Urothelium cell line (cell line): Measurements from ENCODE around the gene RMDN3.

Experiments
- DNase-seq: peaks from one replicate; pipeline ENCODE4 v3.0.0; 2011; ENCODE audit warnings: low spot score, mixed read lengths
- FAIRE-seq: peaks from 2 replicates; lab custom pipeline; 2011; peaks lifted over from hg19 to GRCh38; lab: Jason Lieb, UNC

The RMDN3 gene

GRCh38 chr15:40754883-40755811 is at the start of gene RMDN3:
Gene RMDN3 (minus strand): TSS chr15:40755254. CDS start chr15:40754783, 471 bp downstream.
- peak; percentile 82 for FAIRE-seq
- DNase-seq: peak; percentile 97

- DNase-seq (no peak), FAIRE-seq (no peak)
Measured at GRCh38 chr15:40803688-40804087, 48.6 kb upstream of the RMDN3 start.

GRCh38 chr15:40803076-40803475 is 48.0 kb upstream of the RMDN3 start:
- FAIRE-seq (no peak), DNase-seq (no peak)

- FAIRE-seq (no peak), DNase-seq (no peak)
Measured at GRCh38 chr15:40799523-40799922, 44.5 kb upstream of the RMDN3 start.

- DNase-seq: no peak
- no peak for FAIRE-seq
Measured at GRCh38 chr15:40796512-40796911, 41.5 kb upstream of the RMDN3 start.

- DNase-seq (no peak), FAIRE-seq (no peak)
Measured at GRCh38 chr15:40796041-40796440, 41.0 kb upstream of the RMDN3 start.

GRCh38 chr15:40793216-40793989 is 38.3 kb upstream of the RMDN3 start:
- FAIRE-seq: no peak
- peak; percentile 72 for DNase-seq

- FAIRE-seq (no peak), DNase-seq (no peak)
Measured at GRCh38 chr15:40792394-40792793, 37.3 kb upstream of the RMDN3 start.

- FAIRE-seq (no peak), DNase-seq (no peak)
Measured at GRCh38 chr15:40790718-40791117, 35.7 kb upstream of the RMDN3 start.

- FAIRE-seq: no peak
Measured at GRCh38 chr15:40789999-40790398, 34.9 kb upstream of the RMDN3 start.

GRCh38 chr15:40789119-40789518 is 34.1 kb upstream of the RMDN3 start:
- no peak for FAIRE-seq
- no peak for DNase-seq

More at GRCh38 chr15:40789999-40790398, 34.9 kb upstream of the RMDN3 start:
- DNase-seq: no peak

GRCh38 chr15:40787991-40788390 is 32.9 kb upstream of the RMDN3 start:
- DNase-seq (no peak), FAIRE-seq (no peak)

GRCh38 chr15:40787344-40787841 is 32.3 kb upstream of the RMDN3 start:
- DNase-seq (peak; percentile 72), FAIRE-seq (no peak)

GRCh38 chr15:40785814-40786213 is 30.8 kb upstream of the RMDN3 start:
- no peak for DNase-seq
- FAIRE-seq: no peak

- DNase-seq: no peak
- no peak for FAIRE-seq
Measured at GRCh38 chr15:40785164-40785563, 30.1 kb upstream of the RMDN3 start.

- DNase-seq: peak; percentile 65
- no peak for FAIRE-seq
Measured at GRCh38 chr15:40782609-40783227, 27.7 kb upstream of the RMDN3 start.

GRCh38 chr15:40776537-40777141 is 21.6 kb upstream of the RMDN3 start:
- DNase-seq: peak; percentile 67
- no peak for FAIRE-seq

- no peak for FAIRE-seq
- DNase-seq: no peak
Measured at GRCh38 chr15:40775740-40776536, 20.9 kb upstream of the RMDN3 start.

- DNase-seq (no peak), FAIRE-seq (no peak)
Measured at GRCh38 chr15:40775007-40775406, 20.0 kb upstream of the RMDN3 start.

- DNase-seq (no peak), FAIRE-seq (no peak)
Measured at GRCh38 chr15:40773902-40774301, 18.8 kb upstream of the RMDN3 start.
